HuH-7.5 (cell line): ENCODE data around the gene WDR7.

Experiments used
- DNase-seq: peaks from one replicate; pipeline ENCODE4 v3.0.0; 2011; ENCODE audit warnings: low spot score

The WDR7 gene

DNA sequence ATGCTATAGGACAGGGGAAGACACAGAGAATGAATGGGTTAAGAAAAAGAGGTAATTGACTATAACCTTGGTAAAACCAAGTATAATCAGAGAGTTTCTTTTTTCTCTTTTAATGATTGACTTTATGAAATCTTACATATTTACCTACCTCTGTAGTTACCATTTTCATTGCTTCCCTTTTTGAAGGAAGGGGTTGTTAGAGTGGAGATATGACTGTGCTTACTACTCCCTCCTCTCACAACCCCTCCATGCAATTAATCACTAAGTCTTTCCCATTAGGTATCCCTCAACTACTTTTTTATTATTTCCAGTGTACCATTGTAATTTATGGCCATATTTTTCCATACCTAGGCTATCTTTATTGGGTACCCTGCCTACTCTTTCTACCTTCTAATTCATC lies 71.4 kb downstream of the WDR7 start:
- DNase-seq = no peak

DNA sequence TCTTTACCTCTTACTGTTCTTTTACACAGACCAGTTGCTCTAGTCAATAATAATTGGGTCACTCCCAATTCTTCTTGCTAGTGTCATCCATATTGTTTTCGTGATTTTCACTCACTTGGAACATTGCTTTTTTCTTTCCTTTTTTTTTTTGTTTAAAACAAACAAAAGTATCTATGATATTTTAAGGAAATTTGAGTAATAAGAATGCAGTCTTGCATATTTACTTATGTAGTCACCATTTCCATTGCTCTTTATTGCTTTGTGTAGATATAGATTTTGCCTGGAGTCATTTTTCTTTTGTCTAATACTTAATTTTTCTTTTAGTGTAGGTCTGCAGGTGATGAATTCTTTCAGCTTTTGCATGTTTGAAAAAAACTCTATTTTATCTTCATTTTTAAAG lies 71.9 kb downstream of the WDR7 start:
- no peak for DNase-seq

GRCh38 chr18:56723706-56724105 lies 72.5 kb downstream of the WDR7 start:
- DNase-seq = no peak

DNA sequence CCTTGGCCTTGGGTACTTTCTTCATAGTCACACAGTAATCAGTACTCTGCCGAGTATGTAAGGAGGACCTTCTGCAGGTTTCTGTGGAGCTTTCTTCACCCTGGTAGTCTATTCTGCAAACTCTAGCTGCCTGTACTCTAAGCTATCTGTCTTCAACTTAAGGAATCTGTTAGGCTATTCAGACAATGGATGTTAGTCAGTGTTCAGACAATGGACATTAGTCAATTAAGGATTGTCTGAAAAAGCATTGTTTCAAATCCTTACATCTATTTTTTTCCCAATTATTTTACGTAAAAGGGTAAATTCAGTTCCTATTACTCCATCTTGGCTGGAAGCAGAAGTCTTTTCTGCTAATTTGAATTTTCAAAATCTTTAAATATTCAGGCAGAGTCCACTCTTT lies 75.7 kb downstream of the WDR7 start:
- DNase-seq = no peak

DNA sequence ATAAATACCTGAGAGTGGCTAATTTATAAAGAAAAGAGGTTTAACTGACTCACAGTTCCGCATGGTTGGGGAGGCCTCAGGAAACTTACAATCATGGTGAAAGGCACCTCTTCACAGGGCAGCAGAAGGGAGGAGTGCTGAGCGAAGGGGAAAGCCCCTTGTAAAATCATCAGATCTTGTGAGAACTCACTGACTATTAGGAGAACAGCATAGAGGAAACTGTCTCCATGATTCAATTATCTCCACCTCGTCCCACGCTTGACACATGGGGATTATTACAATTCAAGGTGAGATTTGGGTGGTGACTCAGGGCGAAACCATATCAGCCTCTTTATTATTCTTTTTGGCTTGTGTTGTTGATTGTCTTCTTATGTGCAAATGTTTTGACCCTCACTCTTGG lies 76.2 kb downstream of the WDR7 start:
- no peak for DNase-seq

DNA sequence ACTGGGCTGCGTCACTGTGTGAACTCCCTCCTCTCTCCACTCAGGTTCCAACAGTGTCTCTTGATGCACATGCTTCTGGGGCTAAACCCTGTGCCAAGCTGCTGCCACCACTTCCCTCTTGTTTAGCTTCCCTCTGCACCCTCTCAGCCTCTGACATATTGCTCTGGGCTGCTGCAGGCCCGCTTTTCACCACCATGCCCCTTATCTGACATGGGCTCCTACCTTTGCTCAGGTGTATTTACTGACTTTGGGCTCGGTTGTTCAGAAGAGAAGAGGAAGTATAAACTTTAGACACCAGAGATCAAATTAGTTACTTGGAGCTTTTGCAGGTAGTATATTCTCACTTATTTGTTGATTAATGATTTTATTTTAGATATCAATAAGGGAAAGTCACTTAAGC lies 77.6 kb downstream of the WDR7 start:
- no peak for DNase-seq

GRCh38 chr18:56738184-56738583 lies 87.0 kb downstream of the WDR7 start:
- DNase-seq = no peak

GRCh38 chr18:56739731-56740130 lies 88.6 kb downstream of the WDR7 start:
- no peak for DNase-seq

DNA sequence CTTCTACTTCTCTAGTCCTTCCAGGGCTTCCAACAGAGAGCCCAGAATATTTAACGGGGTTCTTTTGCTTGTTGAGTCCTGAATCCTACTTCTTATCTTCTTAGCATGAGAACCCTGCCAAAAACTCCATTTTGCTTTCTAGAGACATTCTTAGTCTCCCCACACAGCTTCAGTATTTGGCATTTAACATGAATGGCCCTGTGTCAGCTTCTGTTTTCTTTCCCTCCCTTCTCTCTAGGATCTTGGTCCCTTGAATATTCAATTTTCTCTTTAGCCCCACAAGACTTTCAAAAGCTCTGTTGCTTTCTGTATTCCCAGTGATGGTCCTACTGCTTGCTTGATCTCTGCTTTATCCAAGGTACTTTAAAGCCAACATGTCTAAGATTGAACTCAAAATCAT lies 89.5 kb downstream of the WDR7 start:
- DNase-seq = no peak

DNA sequence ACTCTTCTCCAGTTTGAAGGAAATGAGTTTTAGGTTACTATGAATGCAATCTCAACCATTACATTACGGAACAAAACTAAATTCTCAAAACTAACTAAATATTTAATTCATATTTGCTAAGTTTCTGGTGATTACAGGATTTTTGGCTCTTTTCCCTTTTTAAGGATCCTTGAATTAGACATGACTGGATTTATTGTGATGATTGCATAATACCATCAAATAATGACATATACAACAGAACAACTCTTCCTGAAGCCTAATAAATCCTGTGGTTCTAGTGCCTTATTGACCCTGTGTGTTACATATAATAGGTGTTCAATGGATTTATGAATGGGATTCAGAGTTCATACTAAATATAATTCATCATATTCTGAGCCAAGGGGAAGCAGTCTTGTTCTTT lies 90.5 kb downstream of the WDR7 start:
- no peak for DNase-seq

GRCh38 chr18:56743115-56743514 lies 92.0 kb downstream of the WDR7 start:
- DNase-seq = no peak

DNA sequence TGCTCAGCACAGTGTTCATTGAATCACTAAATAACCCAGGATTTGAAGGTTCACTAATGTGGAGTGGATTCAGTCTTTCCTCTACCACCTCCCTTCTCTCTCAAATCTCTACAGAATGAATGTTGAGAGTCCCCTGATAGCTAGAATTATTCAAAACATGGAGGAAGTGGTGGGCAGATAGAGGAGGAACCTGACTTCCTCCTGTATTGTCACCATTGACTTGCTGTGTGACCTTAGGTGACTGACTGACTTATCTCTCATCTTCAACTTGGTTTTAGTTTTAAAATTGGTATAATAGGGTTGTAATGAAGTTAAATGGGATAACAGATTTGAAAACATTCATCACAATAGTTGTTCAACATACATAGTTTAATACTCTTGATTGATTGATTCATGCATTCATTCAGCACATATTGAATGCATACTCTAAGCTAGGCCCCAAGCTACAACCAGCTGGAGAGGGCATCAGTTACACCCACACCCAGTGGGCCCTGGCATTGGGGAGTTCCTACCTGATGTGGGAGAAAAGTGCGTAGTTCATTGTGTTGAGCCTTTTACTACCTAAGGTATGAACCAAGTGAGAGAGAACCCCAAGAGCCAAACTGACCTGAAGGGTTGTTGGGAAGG lies 96.0 kb downstream of the WDR7 start:
- DNase-seq = no peak

DNA sequence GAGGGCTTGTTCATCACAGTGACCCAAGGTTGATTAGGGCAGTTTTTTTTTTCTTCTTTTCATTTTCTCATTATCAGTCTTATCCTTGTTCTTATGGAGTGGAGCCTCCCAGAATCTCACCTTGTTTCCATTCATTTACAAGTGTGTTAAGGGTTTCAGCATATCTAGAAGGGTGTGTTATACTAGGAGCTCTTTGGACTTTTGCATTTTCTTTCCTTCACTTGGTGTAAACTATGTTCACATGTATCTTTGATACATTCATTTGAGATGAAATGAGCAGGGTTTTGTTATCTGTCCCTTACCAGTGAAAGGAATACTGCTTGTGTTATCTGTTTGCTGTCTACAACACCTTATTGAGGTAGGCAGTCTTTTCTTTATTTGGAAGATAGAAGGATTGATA lies 96.7 kb downstream of the WDR7 start:
- no peak for DNase-seq

GRCh38 chr18:56748698-56749268 lies 97.6 kb downstream of the WDR7 start:
- DNase-seq = no peak

- DNase-seq = no peak
Observed at GRCh38 chr18:56756966-56757365, 105.8 kb downstream of the WDR7 start.

DNA sequence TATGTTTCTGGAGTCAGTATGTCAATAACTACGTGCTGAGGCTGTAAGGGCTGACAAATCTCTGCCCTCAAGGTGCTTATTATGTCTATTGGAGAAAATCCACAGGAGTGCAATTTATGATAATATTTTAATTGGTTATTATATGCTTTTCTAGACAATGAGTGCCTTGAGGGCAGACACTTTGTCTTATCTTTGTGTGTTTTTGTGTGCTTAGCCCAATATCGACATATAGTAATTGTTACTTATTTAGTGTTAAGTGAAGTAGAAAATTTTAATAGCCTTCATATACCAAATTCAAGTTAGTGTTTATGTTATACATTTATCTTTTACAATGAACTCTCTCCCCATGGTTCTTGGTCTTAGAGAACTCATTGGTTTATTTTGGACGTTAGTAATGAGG lies 118.9 kb downstream of the WDR7 start:
- DNase-seq = no peak

GRCh38 chr18:56770873-56771272 lies 119.7 kb downstream of the WDR7 start:
- DNase-seq = no peak

DNA sequence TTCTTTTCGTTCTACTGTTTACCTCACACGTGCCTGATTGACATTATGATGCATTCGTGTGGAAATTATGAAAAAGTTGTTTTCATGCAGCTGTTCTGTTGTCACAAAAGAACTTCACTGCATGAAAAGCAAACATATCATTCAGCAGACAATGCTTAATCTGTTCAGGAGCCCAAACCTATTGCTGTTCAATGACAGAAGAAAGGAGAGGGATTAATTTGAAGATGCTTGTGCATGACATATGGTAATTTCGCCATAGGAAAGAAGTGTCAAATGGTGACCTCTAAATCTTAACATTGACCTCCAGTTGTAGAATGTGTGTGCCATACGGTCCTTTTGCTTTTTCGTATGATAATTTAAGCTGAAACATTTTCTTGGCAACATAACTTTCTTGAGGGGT lies 124.5 kb downstream of the WDR7 start:
- no peak for DNase-seq

DNA sequence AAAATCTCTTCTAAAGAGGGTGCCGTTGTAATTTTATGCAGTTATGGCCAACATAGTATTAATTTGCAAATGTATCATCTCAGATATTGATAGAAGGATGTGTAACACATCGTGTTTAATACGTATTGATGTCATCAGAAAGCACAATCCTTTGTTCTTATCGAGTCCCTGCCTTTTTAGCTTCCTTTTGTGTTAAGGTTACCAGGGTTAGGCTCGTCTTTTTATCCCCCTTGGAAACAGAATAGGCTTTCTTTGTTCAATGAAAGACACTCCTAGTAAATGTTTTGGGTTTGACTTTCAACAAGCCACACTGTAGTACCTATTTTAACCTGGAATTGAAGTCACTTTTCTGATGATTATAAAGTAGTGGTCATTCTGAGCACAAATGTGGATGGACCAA lies 136.2 kb downstream of the WDR7 start:
- DNase-seq = no peak

GRCh38 chr18:56789004-56789888 lies 138.1 kb downstream of the WDR7 start:
- no peak for DNase-seq

DNA sequence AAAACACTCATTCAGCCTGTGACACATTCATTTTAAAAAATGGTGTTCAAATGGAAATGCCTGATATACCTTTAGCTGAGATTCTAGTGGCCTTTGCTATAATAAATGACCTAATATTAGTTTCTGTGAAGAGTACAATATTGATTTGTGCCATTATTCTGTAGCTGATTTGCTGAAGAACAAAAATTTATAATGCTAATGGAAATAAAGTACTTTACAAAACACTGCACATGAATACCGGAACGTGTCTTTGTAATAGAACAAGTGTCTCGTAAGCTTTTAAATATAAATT lies 138.7 kb downstream of the WDR7 start:
- DNase-seq = no peak

GRCh38 chr18:56795381-56795780 lies 144.2 kb downstream of the WDR7 start:
- DNase-seq = no peak

DNA sequence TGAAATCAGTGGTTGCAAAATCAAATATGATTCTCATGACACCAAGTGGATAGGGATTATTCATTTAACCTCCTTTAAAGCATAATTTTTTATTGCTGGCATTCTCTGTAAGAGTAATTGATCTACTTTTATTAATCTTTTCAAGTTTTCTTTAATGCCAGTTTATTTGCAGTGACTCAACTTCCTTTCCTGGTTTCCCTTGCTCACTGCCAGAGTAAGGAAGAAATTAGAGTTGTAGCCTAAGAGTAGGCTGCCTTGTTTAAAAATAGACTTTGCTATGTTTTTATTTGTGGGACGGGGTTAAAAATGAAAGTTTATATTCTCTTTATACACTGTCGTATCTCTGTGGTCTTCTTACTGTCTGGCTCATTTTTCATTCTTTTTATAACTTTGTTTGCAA lies 148.6 kb downstream of the WDR7 start:
- DNase-seq = no peak

DNA sequence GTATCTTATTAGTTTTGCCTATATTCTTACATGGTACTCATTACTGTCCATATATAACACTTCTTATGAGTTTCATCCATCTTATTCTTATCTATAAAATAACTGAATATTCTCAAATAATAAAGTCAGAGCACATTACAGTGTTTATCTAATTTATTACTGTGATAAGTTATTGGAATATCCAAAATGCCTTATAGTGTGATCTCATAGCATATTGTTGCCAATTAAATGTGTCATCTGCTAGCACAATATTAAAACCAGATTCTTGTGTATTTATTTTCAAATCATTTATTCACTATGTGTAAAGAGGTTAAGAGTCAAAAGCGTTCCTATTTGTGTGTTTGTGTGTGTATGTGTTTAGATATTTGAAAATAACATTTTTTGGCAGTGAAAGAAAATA lies 151.9 kb downstream of the WDR7 start:
- DNase-seq = no peak
